Esophagus squamous epithelium (tissue), 5 donors: ENCODE data around the gene NMT1. TPM values are rescaled to one million over a fixed set of nuclear protein-coding genes. Genes with fewer than 3 reads are reported as not detected.

ENCODE experiments used
- DNase-seq: peaks from one replicate; lab custom pipeline; 2025; lab: John Stamatoyannopoulos, UW
- H3K27ac ChIP-seq, 4 donors: fragments of 200-600 bp; sonication (generic); one replicate each; pipeline ENCODE4 v1.5.1; 2016 to 2019; ENCODE audit warnings: mild to moderate bottlenecking in 1 of 4
- H3K27me3 ChIP-seq, 4 donors: fragments of 200-600 bp; sonication (generic); 1 replicate in 3 of 4; 2 replicates in 1 of 4; pipeline versions ENCODE4 v1.5.1 to v1.6.0; 2017 to 2021; ENCODE audit warnings: antibody characterized with exemption in 1 of 4
- H3K36me3 ChIP-seq, 3 donors: fragments of 200-600 bp; sonication (generic); one replicate each; pipeline ENCODE4 v1.5.1; 2016 to 2019
- H3K4me1 ChIP-seq, 3 donors: fragments of 200-600 bp; sonication (generic); one replicate each; pipeline ENCODE4 v1.5.1; 2017 to 2019
- H3K4me3 ChIP-seq, 4 donors: fragments of 200-600 bp; sonication (generic); 1 replicate in 3 of 4; 2 replicates in 1 of 4; pipeline ENCODE4 v1.5.1; 2016 to 2019; ENCODE audit warnings: mild to moderate bottlenecking in 2 of 4, moderate library complexity in 1 of 4
- H3K9me3 ChIP-seq, 3 donors: fragments of 200-600 bp; sonication (generic); one replicate each; pipeline ENCODE4 v1.5.1; 2016 to 2019
- POLR2A ChIP-seq, 4 donors: fragments of 450-650 bp; IDR thresholded peaks; one replicate each; pipeline ENCODE4 v1.6.1; 2017; ENCODE audit warnings: antibody characterized with exemption in 4 of 4, mild to moderate bottlenecking in 4 of 4, moderate library complexity in 3 of 4
- WGBS, 2 donors: methylation state at CpG; one replicate each; pipeline ENCODE4 v1.1.5; 2018; 5-methylcytosine and 5-hydroxymethylcytosine counted together
- intact Hi-C: fragments of 100-400 bp; cut with DNase I; formaldehyde crosslinking; loops from one replicate; pipeline ENCODE4 v1.15.0; 2022
- total RNA-seq, 4 donors: library from RNA; depleted of rRNA; stranded (reverse); fragments of >200 nt; gene quantifications; one replicate each; pipeline ENCODE4 v1.1.0, GENCODE V29; 2016
- TF ChIP-seq, protein P1 (sequence below), 6 experiments: fragments of 450-650 bp in 4 of 6; fragments of 200-600 bp in 2 of 6; sonication (generic) in 2 of 6; IDR thresholded peaks; one replicate each; pipeline ENCODE4 v1.5.1; 2016 to 2019; ENCODE audit warnings: antibody characterized with exemption in 6 of 6, mild to moderate bottlenecking in 4 of 6, moderate library complexity in 4 of 6
- donor health status: DM: yes; HTN: yes; CAD: no.

Gene NMT1
- total RNA-seq, 4 donors from 2014 or later: 54.6 to 66.2 (median 57.8) TPM

DNA sequence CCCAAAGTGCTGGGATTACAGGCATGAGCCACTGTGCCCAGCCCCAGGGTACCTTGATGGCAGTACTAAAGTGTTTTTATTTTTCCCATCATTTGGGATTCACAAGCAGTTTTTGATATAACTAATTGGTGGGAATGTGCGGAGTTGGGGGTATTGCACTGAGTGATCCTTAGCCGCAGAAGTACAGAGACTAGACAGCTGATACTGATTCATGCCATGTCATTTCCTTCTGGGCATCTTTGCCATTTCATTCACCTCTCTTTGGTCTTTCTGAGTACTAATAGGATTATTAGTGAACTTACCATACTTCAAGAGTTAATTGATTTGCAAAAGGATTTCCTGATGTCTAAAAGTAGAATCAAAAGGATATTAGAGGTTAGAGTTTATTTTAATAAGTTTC, 9.7 kb downstream of the NMT1 start:
- no peak for DNase-seq
- Histone ChIP-seq H3K36me3 (peaks cover 0 to 67% (median 0%) of the 10 kb centered on the region in 3 donors), H3K4me3 (no peak overlapping the region), H3K27ac (peak overlapping the region in 3 of 4 donors; percentile 28 to 89 (median 73)), H3K27me3 (no peaks in the 10 kb centered on the region), H3K4me1 (peaks cover 14 to 81% (median 29%) of the 10 kb centered on the region in 3 donors), H3K9me3 (no peaks in the 10 kb centered on the region)
- 80 to 82% methylated on average over 2 of the region's 2 CpGs for WGBS, 2 donors
- intact Hi-C loops: no loop called here
- no peak for TF ChIP-seq POLR2A (IDR thresholded peaks at IDR 0.05)
- TF ChIP-seq, protein P1, sequence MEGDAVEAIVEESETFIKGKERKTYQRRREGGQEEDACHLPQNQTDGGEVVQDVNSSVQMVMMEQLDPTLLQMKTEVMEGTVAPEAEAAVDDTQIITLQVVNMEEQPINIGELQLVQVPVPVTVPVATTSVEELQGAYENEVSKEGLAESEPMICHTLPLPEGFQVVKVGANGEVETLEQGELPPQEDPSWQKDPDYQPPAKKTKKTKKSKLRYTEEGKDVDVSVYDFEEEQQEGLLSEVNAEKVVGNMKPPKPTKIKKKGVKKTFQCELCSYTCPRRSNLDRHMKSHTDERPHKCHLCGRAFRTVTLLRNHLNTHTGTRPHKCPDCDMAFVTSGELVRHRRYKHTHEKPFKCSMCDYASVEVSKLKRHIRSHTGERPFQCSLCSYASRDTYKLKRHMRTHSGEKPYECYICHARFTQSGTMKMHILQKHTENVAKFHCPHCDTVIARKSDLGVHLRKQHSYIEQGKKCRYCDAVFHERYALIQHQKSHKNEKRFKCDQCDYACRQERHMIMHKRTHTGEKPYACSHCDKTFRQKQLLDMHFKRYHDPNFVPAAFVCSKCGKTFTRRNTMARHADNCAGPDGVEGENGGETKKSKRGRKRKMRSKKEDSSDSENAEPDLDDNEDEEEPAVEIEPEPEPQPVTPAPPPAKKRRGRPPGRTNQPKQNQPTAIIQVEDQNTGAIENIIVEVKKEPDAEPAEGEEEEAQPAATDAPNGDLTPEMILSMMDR (IDR thresholded peaks at IDR 0.05): no peak

DNA sequence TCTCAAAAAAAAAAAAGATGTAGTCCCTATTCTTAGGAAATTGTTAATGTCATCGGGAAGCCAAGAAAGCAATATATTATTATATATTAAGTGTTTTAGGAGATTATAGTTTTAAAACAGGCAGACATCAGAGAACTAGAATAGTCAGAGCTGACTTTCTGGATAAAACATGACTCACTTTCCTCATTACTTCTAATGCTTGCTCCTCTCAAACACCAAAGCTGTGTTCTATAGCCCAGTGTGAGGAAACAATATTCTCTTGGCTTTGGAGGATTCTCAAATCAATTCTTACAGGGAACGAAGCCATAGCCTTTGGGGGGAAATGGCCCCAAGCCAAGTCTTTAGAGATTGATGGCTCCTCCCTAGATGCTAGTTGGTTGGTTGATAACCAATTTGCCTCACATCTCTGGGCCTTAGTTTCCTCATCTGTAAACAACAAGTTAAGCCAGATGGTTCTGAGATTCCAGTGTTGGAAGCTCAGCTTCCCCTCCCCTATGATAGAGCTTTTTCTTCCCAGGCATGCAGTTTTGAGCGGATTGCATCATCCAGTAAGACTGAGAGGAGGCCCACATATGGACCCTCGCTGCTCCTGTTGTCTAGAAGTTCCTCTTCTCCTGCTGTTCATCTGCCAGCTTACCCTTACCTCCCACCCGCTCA, 12.4 kb downstream of the NMT1 start:
- intact Hi-C loops: no loop called here
- no peaks in the 10 kb centered on the region for H3K27me3 ChIP-seq
- peaks cover 16 to 88% (median 47%) of the 10 kb centered on the region in 3 donors for H3K4me1 ChIP-seq
- TF ChIP-seq, protein P1 (IDR thresholded peaks at IDR 0.05): no peak
- no peak for TF ChIP-seq POLR2A (IDR thresholded peaks at IDR 0.05)
- peaks cover 0 to 56% (median 0%) of the 10 kb centered on the region in 3 donors for H3K36me3 ChIP-seq
- DNase-seq: no peak
- 50 to 70% methylated on average over 5 of the region's 5 CpGs for WGBS, 2 donors
- no peak overlapping the region for H3K4me3 ChIP-seq
- H3K27ac ChIP-seq: peak overlapping the region; percentile 68 to 89 (median 87)
- no peaks in the 10 kb centered on the region for H3K9me3 ChIP-seq

DNA sequence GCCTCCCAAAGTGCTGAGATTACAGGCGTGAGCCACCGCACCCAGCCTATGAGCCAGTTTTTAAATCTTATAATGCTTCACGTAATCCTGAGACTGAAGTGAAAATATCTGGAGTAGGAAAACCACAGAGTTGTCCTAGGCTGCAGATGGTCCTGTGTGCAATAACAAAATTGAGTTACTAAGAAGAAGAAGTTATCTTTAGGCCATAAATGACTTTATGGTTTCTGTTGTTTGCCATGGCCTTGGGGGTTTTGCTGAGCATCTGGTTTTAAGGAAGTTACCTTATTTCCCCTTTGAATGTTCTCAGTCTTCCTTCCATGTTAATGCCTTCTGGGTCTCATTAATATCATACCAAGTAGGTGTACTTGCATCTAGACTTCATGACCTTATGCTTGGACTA, 16.5 kb downstream of the NMT1 start:
- Histone ChIP-seq H3K27me3 (no peaks in the 10 kb centered on the region), H3K4me3 (no peak overlapping the region), H3K36me3 (peaks cover 10 to 49% (median 14%) of the 10 kb centered on the region in 3 donors), H3K27ac (peak overlapping the region in 3 of 4 donors; percentile 70 to 89 (median 87)), H3K9me3 (no peaks in the 10 kb centered on the region), H3K4me1 (peaks cover 15 to 87% (median 44%) of the 10 kb centered on the region in 3 donors)
- WGBS, 2 donors: 56 to 70% methylated on average over 2 to 3 of the region's 3 CpGs
- TF ChIP-seq POLR2A (IDR thresholded peaks at IDR 0.05): no peak
- TF ChIP-seq, protein P1 (IDR thresholded peaks at IDR 0.05): no peak
- no peak for DNase-seq
- intact Hi-C loops: no loop called here

- intact Hi-C loops: no loop called here
- H3K27ac ChIP-seq: peak overlapping the region in 3 of 4 donors; percentile 28 to 65 (median 31)
Observed at GRCh38 chr17:45081047-45081703, 20.1 kb downstream of the NMT1 start.

More at GRCh38 chr17:45081047-45081703, 20.1 kb downstream of the NMT1 start:
- no peak for DNase-seq
- Histone ChIP-seq H3K4me3 (no peak overlapping the region), H3K4me1 (peaks cover 4 to 54% (median 15%) of the 10 kb centered on the region in 3 donors), H3K27me3 (no peaks in the 10 kb centered on the region), H3K9me3 (no peaks in the 10 kb centered on the region), H3K36me3 (peaks cover 14 to 65% (median 41%) of the 10 kb centered on the region in 3 donors)
- 66 to 87% methylated on average over 6 of the region's 6 CpGs for WGBS, 2 donors
- TF ChIP-seq, protein P1 (IDR thresholded peaks at IDR 0.05): no peak
- TF ChIP-seq POLR2A (IDR thresholded peaks at IDR 0.05): no peak
